HG02642 (cell line): ENCODE measurements around the gene NSDHL.

Experiments
- ATAC-seq: cut with Tn5 transposase; IDR thresholded peaks from one replicate; pipeline ENCODE4 v1.9.1; 2021; ENCODE audit warnings: mild to moderate bottlenecking; ENCODE audit not compliant: unreplicated experiment, poor library complexity

The NSDHL gene

GRCh38 chrX:152908486-152908885, 77.6 kb downstream of the NSDHL start:
- no peak for ATAC-seq

DNA sequence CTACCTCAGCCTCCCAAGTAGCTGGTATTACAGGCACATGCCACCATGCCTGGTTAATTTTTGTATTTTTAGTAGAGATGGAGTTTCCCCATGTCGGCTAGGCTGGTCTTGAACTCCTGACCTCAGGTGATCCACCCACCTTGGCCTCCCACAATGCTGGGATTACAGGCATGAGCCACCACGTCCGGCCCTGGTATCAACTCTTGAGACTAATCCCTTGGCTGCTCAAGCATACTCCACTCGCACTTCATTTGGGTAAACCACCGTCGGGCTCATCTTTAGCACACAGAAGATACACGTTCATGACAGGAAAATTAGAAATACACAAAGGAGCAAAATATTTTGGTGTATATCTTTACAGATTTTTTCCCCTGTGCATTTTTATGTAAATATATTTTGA, 79.2 kb downstream of the NSDHL start:
- ATAC-seq: peak; percentile 73

- no peak for ATAC-seq
Observed at GRCh38 chrX:152912106-152912505, 81.2 kb downstream of the NSDHL start.

DNA sequence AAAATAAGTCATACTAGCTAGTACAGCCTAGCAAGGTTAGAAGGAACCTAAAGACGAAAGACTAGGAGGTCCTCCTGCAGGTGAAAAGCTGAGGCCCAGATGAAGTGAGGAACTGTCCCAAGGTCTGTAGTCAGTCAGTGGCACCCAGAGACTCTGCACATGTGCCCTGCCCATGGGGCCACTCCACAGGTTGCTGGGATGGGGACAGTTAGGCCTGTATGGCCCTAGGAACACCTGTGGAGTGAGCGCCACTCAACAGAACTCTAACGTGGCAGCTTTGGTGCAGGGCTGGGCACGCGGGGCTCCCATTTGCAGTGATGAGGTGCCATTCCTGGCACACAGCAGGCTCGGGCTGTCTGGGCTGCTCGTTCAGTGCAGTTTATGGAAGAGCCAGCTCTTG, 81.8 kb downstream of the NSDHL start:
- ATAC-seq: no peak

DNA sequence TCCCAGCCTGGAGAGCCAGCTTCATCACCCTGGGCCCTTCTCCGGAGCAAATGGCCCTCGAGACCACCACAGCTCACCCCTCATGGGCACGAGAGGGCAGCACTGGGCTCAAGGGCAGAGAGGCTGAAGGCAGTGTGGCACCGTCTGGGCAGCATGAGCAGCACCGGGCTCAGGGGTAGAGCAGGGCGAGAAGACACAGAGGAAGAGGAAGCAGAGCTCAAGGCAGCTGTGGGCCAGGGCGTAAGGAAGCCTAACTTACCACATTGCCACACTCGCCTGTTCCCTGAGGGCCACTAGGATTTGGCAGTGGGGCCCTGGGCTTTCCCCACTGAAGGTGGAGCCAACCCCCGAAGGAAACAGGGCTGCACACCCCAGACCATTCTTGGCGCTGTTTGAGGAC, 82.5 kb downstream of the NSDHL start:
- no peak for ATAC-seq

GRCh38 chrX:152913910-152914309, 83.0 kb downstream of the NSDHL start:
- ATAC-seq: no peak

DNA sequence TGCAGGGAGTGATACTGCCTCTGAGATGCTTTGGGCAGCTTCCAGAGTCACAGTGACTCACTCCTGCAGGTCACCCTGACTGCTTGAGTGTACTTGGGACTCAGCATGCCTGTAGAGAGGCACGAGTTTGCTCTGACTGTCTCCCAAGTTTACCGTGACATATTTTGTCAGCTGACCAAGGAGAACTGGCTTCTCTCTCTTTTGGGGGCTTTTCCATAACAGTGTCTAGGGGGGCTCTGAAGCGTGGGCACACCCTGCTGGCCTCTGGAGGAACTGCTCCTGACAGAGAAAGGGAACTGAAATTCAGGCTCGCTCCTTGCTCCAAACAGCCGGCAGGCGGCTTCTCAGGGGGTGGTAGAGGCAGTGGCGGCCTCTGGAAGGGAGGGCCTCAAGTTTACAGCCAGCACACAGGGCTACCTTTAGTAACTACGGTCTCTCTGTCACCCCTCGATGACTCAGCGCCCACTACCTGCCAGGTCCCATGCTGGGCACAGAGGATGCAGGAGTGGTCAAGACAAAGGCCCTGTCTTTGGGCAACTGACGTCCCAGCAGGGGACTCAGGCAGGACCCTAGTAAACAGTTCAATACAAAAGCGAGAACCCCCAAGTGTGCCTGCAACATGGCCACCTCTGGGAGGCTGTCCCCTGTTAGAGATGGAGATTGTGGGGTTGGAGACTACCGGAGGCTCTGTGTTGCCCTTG, 84.8 kb downstream of the NSDHL start:
- ATAC-seq: peak; percentile 80

GRCh38 chrX:152917656-152918579, 87.1 kb downstream of the NSDHL start:
- ATAC-seq: no peak

- no peak for ATAC-seq
Observed at GRCh38 chrX:152918707-152919106, 87.8 kb downstream of the NSDHL start.
